Pulmonary artery endothelial cell (primary cell): ENCODE measurements around the gene AKT1S1. TPM values are rescaled to one million over a fixed set of nuclear protein-coding genes. Genes with fewer than 3 reads are reported as not detected.
A peak's percentile ranks its signal among the peaks of the same experiment; 100 is the strongest.

Experiments used
- DNase-seq: peaks from one replicate; pipeline ENCODE4 v3.0.0-alpha.2; 2011; ENCODE audit warnings: low read depth, low spot score
- total RNA-seq: library from RNA; depleted of rRNA; stranded (reverse); fragments of >200 nt; gene quantifications from 2 replicates; pipeline ENCODE4 v1.2.3, GENCODE V29; 2014

The AKT1S1 gene
- total RNA-seq, 1 donor from 2014 or later = 7.6 TPM

- no peak for DNase-seq
These were observed 21.9 kb downstream of the AKT1S1 start for GRCh38 chr19:49855277-49855675.

GRCh38 chr19:49854378-49855263, 22.5 kb downstream of the AKT1S1 start:
- no peak for DNase-seq

- no peak for DNase-seq
These were observed 23.2 kb downstream of the AKT1S1 start for GRCh38 chr19:49853852-49854377.

- DNase-seq = no peak
These were observed 24.5 kb downstream of the AKT1S1 start for GRCh38 chr19:49852631-49853126.

GRCh38 chr19:49851456-49852259, 25.5 kb downstream of the AKT1S1 start:
- no peak for DNase-seq

- DNase-seq = peak; percentile 60
These were observed 26.4 kb downstream of the AKT1S1 start, which contains the start of gene PTOV1 for GRCh38 chr19:49850487-49851342. PTOV1 (plus strand) TSS chr19:49851159.

GRCh38 chr19:49850221-49850486, 27.0 kb downstream of the AKT1S1 start:
- no peak for DNase-seq

- no peak for DNase-seq
These were observed 27.5 kb downstream of the AKT1S1 start for GRCh38 chr19:49849433-49850220.

- no peak for DNase-seq
These were observed 28.2 kb downstream of the AKT1S1 start for GRCh38 chr19:49848938-49849337.

- DNase-seq = no peak
These were observed 29.1 kb downstream of the AKT1S1 start for GRCh38 chr19:49847731-49848696.

GRCh38 chr19:49846408-49846807, 30.7 kb downstream of the AKT1S1 start:
- DNase-seq = no peak

GRCh38 chr19:49845414-49845813, 31.7 kb downstream of the AKT1S1 start:
- DNase-seq = no peak

GRCh38 chr19:49844138-49845095, 32.7 kb downstream of the AKT1S1 start:
- DNase-seq = no peak

- no peak for DNase-seq
These were observed 33.9 kb downstream of the AKT1S1 start for GRCh38 chr19:49843265-49843664.

- DNase-seq = no peak
These were observed 36.4 kb downstream of the AKT1S1 start for GRCh38 chr19:49840736-49841249.

GRCh38 chr19:49840321-49840720, 36.8 kb downstream of the AKT1S1 start:
- DNase-seq = no peak

GRCh38 chr19:49839713-49840112, 37.4 kb downstream of the AKT1S1 start:
- no peak for DNase-seq
